Type B pancreatic cell (in vitro differentiated cells): ENCODE data around the gene KCNIP3. TPM values are rescaled to one million over a fixed set of nuclear protein-coding genes. Genes with fewer than 3 reads are reported as not detected.

Experiments used
- DNase-seq: peaks from one replicate; pipeline ENCODE4 v3.0.0; 2021; ENCODE audit warnings: mixed read lengths; ENCODE audit not compliant: unreplicated experiment; ENCODE audit errors: extremely low spot score
- H3K27ac Mint-ChIP-seq: 2 replicates; pipeline ENCODE4 v1.8.0; 2021; ENCODE audit warnings: mild to moderate bottlenecking, mixed read lengths
- H3K27me3 Mint-ChIP-seq: 2 replicates; pipeline ENCODE4 v1.8.0; 2021; ENCODE audit warnings: mixed read lengths
- H3K36me3 Mint-ChIP-seq: 2 replicates; pipeline ENCODE4 v1.8.0; 2021; ENCODE audit warnings: mixed read lengths
- H3K4me1 Mint-ChIP-seq: one replicate; pipeline ENCODE4 v1.8.0; 2021; ENCODE audit warnings: mixed read lengths; ENCODE audit not compliant: unreplicated experiment
- H3K4me3 Mint-ChIP-seq: 2 replicates; pipeline ENCODE4 v1.8.0; 2021; ENCODE audit warnings: mild to moderate bottlenecking, mixed read lengths
- H3K9me3 Mint-ChIP-seq: 2 replicates; pipeline ENCODE4 v1.8.0; 2021; ENCODE audit warnings: mixed read lengths
- long read RNA-seq: library from polyadenylated mRNA; unstranded; transcript quantifications from one replicate; pipeline ENCODE4 v2.0.0, GENCODE V29; 2020
- total RNA-seq: library from RNA; stranded (reverse); gene quantifications from 2 replicates; pipeline ENCODE4 v1.2.1, GENCODE V29; 2021; ENCODE audit warnings: low replicate concordance
- TF ChIP-seq, protein P1 (sequence below): fragments of 200-600 bp; sonication (generic); conservative IDR thresholded peaks from 2 replicates; pipeline ENCODE4 v1.5.0; 2021; ENCODE audit warnings: antibody characterized with exemption, mild to moderate bottlenecking

The KCNIP3 gene
- total RNA-seq = 5.1 and 5.3 TPM in 2 replicates
- long read RNA-seq = 0 reads

DNA sequence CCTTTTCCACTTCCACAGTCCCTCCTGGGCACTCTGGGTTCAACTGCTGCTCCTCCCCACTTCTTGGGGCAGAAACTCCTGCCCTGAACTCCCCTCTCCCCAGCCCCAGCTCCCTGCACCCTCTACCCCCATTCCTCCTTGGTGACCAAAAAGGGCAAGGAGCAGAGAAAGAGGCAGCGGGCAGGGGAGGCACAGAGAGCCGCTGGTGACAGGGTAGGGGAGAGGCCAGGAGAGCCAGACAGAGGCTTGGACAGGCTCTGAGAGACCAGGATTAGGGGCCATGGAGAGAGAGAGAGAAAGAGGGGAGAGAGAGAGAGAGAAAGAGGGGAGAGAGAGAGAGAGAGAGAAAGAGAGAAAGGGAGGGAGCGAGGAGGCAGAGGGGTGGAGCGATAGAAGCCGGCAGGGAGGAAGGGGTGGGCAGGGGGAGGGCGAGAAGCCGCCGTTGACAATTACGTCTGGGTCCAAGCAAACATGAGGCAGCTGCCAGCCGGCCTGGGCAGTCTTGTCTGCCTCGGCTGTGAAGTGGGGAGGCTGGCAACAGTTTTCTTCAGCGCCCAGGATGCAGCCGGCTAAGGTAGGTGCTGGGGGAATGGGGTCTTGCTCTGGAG lies at the start of gene KCNIP3:
TSS of gene KCNIP3 (plus strand) at position 468 of the 608 bp plus-strand sequence. CDS start at position 560, 92 bp downstream.
- Mint-ChIP-seq H3K9me3 (no peaks in the 10 kb centered on the region), H3K36me3 (no peaks in the 10 kb centered on the region), H3K4me1 (peaks cover 13% of the 10 kb centered on the region), H3K27ac (no peak within 1 kb of the TSS), H3K4me3 (peak within 1 kb of the TSS; percentile 39), H3K27me3 (no peaks in the 10 kb centered on the region)
- DNase-seq = no peak
- TF ChIP-seq, protein P1, sequence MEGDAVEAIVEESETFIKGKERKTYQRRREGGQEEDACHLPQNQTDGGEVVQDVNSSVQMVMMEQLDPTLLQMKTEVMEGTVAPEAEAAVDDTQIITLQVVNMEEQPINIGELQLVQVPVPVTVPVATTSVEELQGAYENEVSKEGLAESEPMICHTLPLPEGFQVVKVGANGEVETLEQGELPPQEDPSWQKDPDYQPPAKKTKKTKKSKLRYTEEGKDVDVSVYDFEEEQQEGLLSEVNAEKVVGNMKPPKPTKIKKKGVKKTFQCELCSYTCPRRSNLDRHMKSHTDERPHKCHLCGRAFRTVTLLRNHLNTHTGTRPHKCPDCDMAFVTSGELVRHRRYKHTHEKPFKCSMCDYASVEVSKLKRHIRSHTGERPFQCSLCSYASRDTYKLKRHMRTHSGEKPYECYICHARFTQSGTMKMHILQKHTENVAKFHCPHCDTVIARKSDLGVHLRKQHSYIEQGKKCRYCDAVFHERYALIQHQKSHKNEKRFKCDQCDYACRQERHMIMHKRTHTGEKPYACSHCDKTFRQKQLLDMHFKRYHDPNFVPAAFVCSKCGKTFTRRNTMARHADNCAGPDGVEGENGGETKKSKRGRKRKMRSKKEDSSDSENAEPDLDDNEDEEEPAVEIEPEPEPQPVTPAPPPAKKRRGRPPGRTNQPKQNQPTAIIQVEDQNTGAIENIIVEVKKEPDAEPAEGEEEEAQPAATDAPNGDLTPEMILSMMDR = no peak

DNA sequence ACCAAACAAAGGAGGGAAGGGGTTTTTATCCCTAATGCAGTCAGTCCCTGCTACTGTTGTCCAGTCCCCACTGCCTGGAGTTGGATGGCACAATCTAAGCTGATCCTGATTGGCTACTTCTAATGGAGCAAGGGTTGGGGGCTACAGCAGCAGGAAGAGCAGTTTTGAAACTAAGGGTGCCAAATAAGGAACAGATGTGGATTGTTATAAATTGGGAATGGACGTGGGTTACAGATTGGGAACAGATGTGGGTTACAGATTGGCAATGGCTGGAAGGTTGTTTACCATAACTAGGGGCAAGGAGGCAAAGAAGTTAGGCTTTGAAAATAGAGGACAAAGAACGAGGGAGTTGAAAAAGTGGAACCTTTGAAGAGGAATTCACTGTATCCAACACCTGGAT lies 38.9 kb upstream of the KCNIP3 start:
- H3K27me3 Mint-ChIP-seq = no peaks in the 10 kb centered on the region

DNA sequence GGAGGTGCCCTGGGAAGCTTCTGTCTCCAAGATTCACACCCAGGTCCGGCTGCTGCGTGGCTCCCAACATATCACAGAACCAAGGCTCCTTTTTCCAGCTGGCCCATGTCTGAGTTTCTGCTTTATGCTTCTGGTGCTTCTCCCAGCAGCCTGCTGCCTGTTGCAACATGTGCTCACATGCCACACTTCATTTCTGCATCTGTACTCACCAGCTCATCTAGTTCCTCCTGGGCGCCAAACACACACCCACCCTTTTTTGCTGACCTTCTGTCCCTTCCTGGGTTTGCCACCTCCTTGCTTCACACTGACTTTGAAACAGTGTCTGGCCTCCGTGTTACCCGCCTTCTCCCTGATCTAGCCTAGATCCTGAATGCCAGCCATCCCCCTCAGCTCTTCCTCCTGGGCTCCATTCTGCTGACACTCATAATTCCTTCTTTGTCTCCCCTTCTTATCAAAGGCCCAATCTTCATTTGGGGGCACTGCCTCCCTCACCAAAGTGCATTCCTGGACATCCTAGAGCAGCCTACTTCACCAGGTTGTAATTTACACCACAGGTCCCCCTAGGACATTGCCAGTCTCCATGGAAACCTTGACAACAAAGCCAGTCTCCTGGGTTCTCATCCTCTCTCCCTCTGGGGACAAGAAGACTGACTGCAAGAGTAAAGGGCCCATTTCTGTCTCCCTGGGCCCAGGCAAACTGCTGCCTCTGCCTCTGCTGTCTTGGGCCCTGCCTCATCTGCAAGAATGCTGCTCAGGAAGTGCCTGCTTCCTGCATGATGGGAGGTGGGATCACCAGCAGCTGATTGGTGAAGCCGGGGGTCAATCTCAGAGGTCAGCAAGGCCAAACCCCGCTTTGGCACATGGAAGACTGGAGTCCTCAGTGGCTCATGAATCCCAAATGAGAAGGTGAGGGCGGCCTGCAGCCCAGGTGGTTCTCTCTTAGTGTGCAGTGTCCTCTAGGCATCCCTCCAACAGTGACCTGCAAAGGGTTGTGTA lies 36.8 kb upstream of the KCNIP3 start:
- Mint-ChIP-seq H3K27ac (peak overlapping the region; percentile 86), H3K27me3 (no peaks in the 10 kb centered on the region), H3K4me1 (peaks cover 6% of the 10 kb centered on the region), H3K4me3 (peak overlapping the region; percentile 16), H3K36me3 (no peaks in the 10 kb centered on the region), H3K9me3 (no peaks in the 10 kb centered on the region)
- peak; percentile 51 for DNase-seq
- TF ChIP-seq, protein P1 = no peak

More for the DNA sequence above, 38.9 kb upstream of the KCNIP3 start:
- H3K9me3 Mint-ChIP-seq = no peaks in the 10 kb centered on the region
- TF ChIP-seq, protein P1 = no peak
- H3K27ac Mint-ChIP-seq = no peak overlapping the region
- DNase-seq = no peak
- H3K36me3 Mint-ChIP-seq = no peaks in the 10 kb centered on the region
- H3K4me3 Mint-ChIP-seq = no peak overlapping the region
- H3K4me1 Mint-ChIP-seq = peaks cover 6% of the 10 kb centered on the region

DNA sequence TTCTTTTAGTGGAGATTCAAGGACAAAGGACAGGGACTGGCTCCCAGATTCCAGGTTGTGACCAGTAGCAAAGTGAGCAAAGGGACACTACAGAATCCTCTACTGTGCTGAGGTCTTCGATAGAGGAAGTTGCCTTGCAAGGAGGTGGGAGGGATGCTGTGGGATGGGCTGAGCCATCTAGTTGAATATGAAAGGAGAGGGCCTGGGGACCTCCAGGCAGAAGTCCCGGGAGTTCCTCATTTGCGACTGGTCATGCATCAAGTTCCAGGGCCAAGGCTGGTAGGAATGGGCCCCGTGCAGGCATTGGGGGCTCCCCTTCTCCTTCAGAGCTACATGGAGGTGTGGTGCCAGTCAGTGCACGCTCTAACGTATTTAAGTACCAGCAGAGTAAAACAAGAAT lies 35.5 kb upstream of the KCNIP3 start:
- Mint-ChIP-seq H3K9me3 (no peaks in the 10 kb centered on the region), H3K36me3 (no peaks in the 10 kb centered on the region), H3K4me1 (peaks cover 6% of the 10 kb centered on the region), H3K4me3 (no peak overlapping the region), H3K27me3 (no peaks in the 10 kb centered on the region), H3K27ac (no peak overlapping the region)
- TF ChIP-seq, protein P1 = no peak
- no peak for DNase-seq

DNA sequence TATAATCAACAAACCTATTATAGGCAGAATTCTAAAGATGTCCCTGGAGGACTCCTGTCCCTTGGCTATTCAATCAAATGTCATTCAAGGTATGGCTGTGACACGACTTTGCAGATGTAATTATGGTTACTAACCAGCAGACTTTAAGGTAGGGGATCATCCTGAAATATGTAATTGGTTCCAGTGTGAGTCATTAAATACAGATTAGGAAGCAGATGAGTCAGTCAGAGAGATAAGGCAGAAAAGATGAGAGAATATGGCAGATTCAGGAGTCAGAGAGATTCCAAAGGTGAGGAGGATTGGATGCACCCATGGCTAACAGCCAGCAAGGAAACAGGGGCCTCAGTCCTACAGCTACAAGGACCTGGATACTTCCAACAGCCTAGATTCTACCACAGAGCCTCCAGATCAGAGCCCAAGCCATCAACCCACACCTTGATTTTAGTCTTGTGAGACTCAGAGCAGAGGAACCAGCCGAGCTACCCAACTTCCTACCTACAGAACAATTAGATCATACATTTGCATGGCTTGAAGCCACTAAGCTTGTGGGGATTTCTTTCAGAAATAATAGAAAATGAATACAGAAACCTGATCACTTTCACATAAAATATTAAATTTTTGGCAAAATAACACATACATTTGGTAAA lies 34.1 kb upstream of the KCNIP3 start:
- no peaks in the 10 kb centered on the region for H3K9me3 Mint-ChIP-seq
- no peaks in the 10 kb centered on the region for H3K27me3 Mint-ChIP-seq
- peaks cover 6% of the 10 kb centered on the region for H3K4me1 Mint-ChIP-seq
- TF ChIP-seq, protein P1 = no peak
- no peak overlapping the region for H3K27ac Mint-ChIP-seq
- no peaks in the 10 kb centered on the region for H3K36me3 Mint-ChIP-seq
- H3K4me3 Mint-ChIP-seq = no peak overlapping the region
- DNase-seq = no peak
